Activated CD8-positive, alpha-beta memory T cell treated with anti-CD3 and anti-CD28 coated beads for 36 hours (primary cell): ENCODE results near the gene STAP2. TPM values are rescaled to one million over a fixed set of nuclear protein-coding genes. Genes with fewer than 3 reads are reported as not detected.
"Not testable (repeated sequence)": the region's sequence is repeated elsewhere in the genome, so short reads cannot be mapped to it uniquely, and the experiment has no call there.

ENCODE experiments used
- CTCF ChIA-PET: fragments of 350-600 bp; sonication (Branson Sonifier 250); formaldehyde crosslinking; loops from one replicate; lab custom pipeline; 2021; ENCODE audit warnings: antibody characterized with exemption; lab: Charles Lee
- POLR2A ChIA-PET: fragments of 350-600 bp; sonication (Branson Sonifier 250); formaldehyde crosslinking; loops from one replicate; lab custom pipeline; 2021; ENCODE audit warnings: antibody characterized with exemption; lab: Charles Lee
- total RNA-seq, 2 experiments: library from RNA; stranded (reverse); gene quantifications; one replicate each; pipeline ENCODE4 v1.2.3, GENCODE V29; 2021

STAP2 gene
- total RNA-seq, 2 experiments from 2014 or later, result 6.2 to 7.5 TPM

GRCh38 chr19:4345342-4346019, 6.9 kb upstream of the STAP2 start:
- ChIA-PET POLR2A (interaction anchor here (0.6 kb wide), 1 partner anchor 41 kb away, joined by 9 read pairs; no protein-coding TSS in a partner anchor), CTCF (interaction anchor here (0.7 to 1.1 kb wide), 2 partner anchors 12 to 78 kb away, joined by 3 read pairs; no protein-coding TSS in a partner anchor)

- ChIA-PET CTCF (interaction anchor here (0.6 to 4.1 kb wide), 8 partner anchors 9 to 684 kb away, joined by 3 to 27 read pairs (median 4); partner anchors contain the start of gene CHAF1A), POLR2A (interaction anchor here (0.6 to 2.4 kb wide), 7 partner anchors 9 to 128 kb away, joined by 3 to 9 read pairs (median 4); partner anchors contain the start of gene CHAF1A)
These were observed 5.0 kb upstream of the STAP2 start, which contains the start of gene MPND for GRCh38 chr19:4343370-4344307. Gene MPND (plus strand): TSS chr19:4343562. CDS start chr19:4343594, 32 bp downstream.

- ChIA-PET POLR2A (interaction anchor here (0.7 to 2.4 kb wide), 8 partner anchors 10 to 129 kb away, joined by 3 to 9 read pairs (median 5); partner anchors contain the start of genes CHAF1A and FSD1), CTCF (interaction anchor here (0.6 to 4.1 kb wide), 8 partner anchors 10 to 685 kb away, joined by 3 to 27 read pairs (median 4); partner anchors contain the start of gene CHAF1A)
These were observed 4.2 kb upstream of the STAP2 start for GRCh38 chr19:4342615-4343369.

- ChIA-PET CTCF (interaction anchor here (0.8 to 4.1 kb wide), 5 partner anchors 10 to 75 kb away, joined by 3 to 27 read pairs (median 4); no protein-coding TSS in a partner anchor), POLR2A (interaction anchor here (0.6 to 2.4 kb wide), 6 partner anchors 10 to 98 kb away, joined by 3 to 9 read pairs (median 6); partner anchors contain the start of gene FSD1)
These were observed 3.6 kb upstream of the STAP2 start for GRCh38 chr19:4342314-4342614.

- ChIA-PET POLR2A (no interaction called here), CTCF (interaction anchor here (2.7 kb wide), 1 partner anchor 15 kb away, joined by 11 read pairs; no protein-coding TSS in a partner anchor)
These were observed 654 bp downstream of the STAP2 start for GRCh38 chr19:4337906-4338440.

GRCh38 chr19:4334929-4335570, 3.6 kb downstream of the STAP2 start:
- POLR2A ChIA-PET, result no interaction called here
- CTCF ChIA-PET, result interaction anchor here (0.6 kb wide), 1 partner anchor 341 kb away, joined by 4 read pairs; no protein-coding TSS in a partner anchor

- ChIA-PET CTCF (interaction anchor here (0.6 to 1.1 kb wide), 2 partner anchors 63 to 228 kb away, joined by 3 to 4 read pairs; no protein-coding TSS in a partner anchor), POLR2A (interaction anchor here (1.5 kb wide), 1 partner anchor 12 kb away, joined by 5 read pairs; no protein-coding TSS in a partner anchor)
These were observed 8.8 kb downstream of the STAP2 start for GRCh38 chr19:4329858-4330257.

- POLR2A ChIA-PET, CTCF ChIA-PET: not testable (repeated sequence)
These were observed 9.5 kb downstream of the STAP2 start for GRCh38 chr19:4328991-4329681.

GRCh38 chr19:4328243-4328990, 10.2 kb downstream of the STAP2 start:
- POLR2A ChIA-PET, result interaction anchor here (0.5 to 1.2 kb wide), 2 partner anchors 15 to 1664 kb away, joined by 4 to 9 read pairs; partner anchors contain the start of gene MPND
- CTCF ChIA-PET, result interaction anchor here (1.1 kb wide), 1 partner anchor 24 kb away, joined by 3 read pairs; no protein-coding TSS in a partner anchor

GRCh38 chr19:4327877-4328242, 10.8 kb downstream of the STAP2 start:
- CTCF ChIA-PET, result interaction anchor here (1.1 kb wide), 1 partner anchor 25 kb away, joined by 3 read pairs; no protein-coding TSS in a partner anchor
- POLR2A ChIA-PET, result interaction anchor here (0.5 to 1.2 kb wide), 2 partner anchors 15 to 1665 kb away, joined by 4 to 9 read pairs; partner anchors contain the start of gene MPND

- ChIA-PET CTCF (interaction anchor here (1.1 kb wide), 1 partner anchor 25 kb away, joined by 3 read pairs; no protein-coding TSS in a partner anchor), POLR2A (interaction anchor here (1.2 kb wide), 1 partner anchor 16 kb away, joined by 9 read pairs; the partner anchor contains the start of gene MPND)
These were observed 11.3 kb downstream of the STAP2 start for GRCh38 chr19:4327252-4327876.

GRCh38 chr19:4326837-4327251, 11.8 kb downstream of the STAP2 start:
- ChIA-PET POLR2A (no interaction called here), CTCF (no interaction called here)

- ChIA-PET CTCF (no interaction called here), POLR2A (no interaction called here)
These were observed 12.3 kb downstream of the STAP2 start for GRCh38 chr19:4326215-4326836.

- POLR2A ChIA-PET, result no interaction called here
- CTCF ChIA-PET, result interaction anchor here (1.1 to 1.4 kb wide), 2 partner anchors 20 to 56 kb away, joined by 3 to 4 read pairs; no protein-coding TSS in a partner anchor
These were observed 14.4 kb downstream of the STAP2 start for GRCh38 chr19:4324228-4324627.

GRCh38 chr19:4323692-4324091, 14.9 kb downstream of the STAP2 start:
- POLR2A ChIA-PET, result no interaction called here
- CTCF ChIA-PET, result no interaction called here
